ENCODE data around the gene PEF1. TPM values are rescaled to one million over a fixed set of nuclear protein-coding genes. Genes with fewer than 3 reads are reported as not detected.

Gene PEF1
- total and polyA plus RNA-seq, 2 donors (not counting 1 experiment from before 2014, with no cell fraction given), result 36.7 to 49.4 TPM

DNA sequence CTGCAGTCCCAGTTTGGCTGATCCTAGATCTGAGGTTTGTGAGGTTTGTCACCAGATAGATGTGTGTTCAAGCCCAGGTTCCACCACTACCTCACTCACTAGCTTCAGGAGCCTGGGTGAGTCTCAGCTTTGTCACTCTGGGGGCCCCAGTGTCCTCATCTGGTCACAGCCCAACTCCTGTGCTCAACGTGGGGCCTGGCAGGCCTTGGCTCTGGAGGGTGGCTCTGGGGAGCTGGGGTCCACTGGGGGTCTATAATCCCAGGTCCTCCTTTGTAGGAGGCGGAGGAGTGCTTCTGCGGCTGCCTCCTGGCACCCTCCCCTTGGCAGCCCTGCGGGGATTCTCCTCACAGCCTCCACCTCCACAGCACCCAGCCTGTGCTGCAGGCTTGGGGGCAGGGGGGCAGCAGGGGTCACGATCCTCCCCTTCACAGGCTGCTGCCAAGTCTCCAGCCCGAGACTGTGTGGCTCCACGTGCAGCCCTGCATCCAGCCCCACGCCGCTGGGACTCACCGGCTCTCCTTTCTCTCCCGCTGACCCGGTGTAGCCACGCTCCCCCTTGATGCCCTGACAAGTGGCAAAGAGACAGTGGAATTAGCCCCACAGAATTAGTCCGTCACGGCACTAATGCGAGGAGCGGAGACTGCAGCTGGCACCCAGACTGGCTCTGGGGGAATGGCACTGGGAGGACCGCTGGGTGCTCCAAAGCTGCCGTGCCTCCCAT lies 22.5 kb upstream of the PEF1 start:
- Histone ChIP-seq H3K79me2 (ENCODE audit: control insufficient read depth, insufficient read depth, low read length) (no peaks in the 10 kb centered on the region), H3K27me3 (replicated peaks in 1 of 4; ENCODE audit: control extremely low read depth in 1 of 4, control insufficient read depth in 3 of 4, insufficient read depth in 4 of 4, low read length in 3 of 4) (peaks cover 0 to 28% (median 9%) of the 10 kb centered on the region in 4 experiments), H3K4me3 (ENCODE audit: control extremely low read depth in 1 of 5, extremely low read depth in 1 of 5, insufficient read depth in 1 of 5, low read depth in 2 of 5, low read length in 4 of 5) (no peak overlapping the region), H3K9me3 (ENCODE audit: control extremely low read depth in 1 of 3, control insufficient read depth in 2 of 3, insufficient read depth in 1 of 3, low read length in 2 of 3) (no peaks in the 10 kb centered on the region), H3K4me1 (ENCODE audit: control insufficient read depth in 2 of 2, insufficient read depth in 2 of 2, low read length in 2 of 2) (peaks cover 10 to 12% of the 10 kb centered on the region in 2 donors), H4K20me1 (ENCODE audit: control insufficient read depth, insufficient read depth, low read length, poor library complexity, severe bottlenecking) (no peaks in the 10 kb centered on the region), H2AFZ (ENCODE audit: insufficient read depth, low read depth, low read length, poor library complexity, severe bottlenecking) (no peak overlapping the region), H3K36me3 (replicated peaks in 1 of 2; ENCODE audit: control extremely low read depth in 1 of 2, control insufficient read depth in 1 of 2, extremely low read depth in 1 of 2, insufficient read depth in 2 of 2, low read length in 1 of 2) (no peaks in the 10 kb centered on the region), H3K27ac (ENCODE audit: low read length in 2 of 2) (no peak overlapping the region), H3K4me2 (replicated peaks; ENCODE audit: low read depth, low read length, poor library complexity, severe bottlenecking) (no peak overlapping the region), H3K9ac (ENCODE audit: low read length) (no peak overlapping the region)
- TF ChIP-seq EZH2 (IDR thresholded peaks at IDR 0.05; ENCODE audit: borderline replicate concordance, insufficient read depth, low read depth, low read length, poor library complexity, severe bottlenecking), result no peak
- TF ChIP-seq, protein P1, sequence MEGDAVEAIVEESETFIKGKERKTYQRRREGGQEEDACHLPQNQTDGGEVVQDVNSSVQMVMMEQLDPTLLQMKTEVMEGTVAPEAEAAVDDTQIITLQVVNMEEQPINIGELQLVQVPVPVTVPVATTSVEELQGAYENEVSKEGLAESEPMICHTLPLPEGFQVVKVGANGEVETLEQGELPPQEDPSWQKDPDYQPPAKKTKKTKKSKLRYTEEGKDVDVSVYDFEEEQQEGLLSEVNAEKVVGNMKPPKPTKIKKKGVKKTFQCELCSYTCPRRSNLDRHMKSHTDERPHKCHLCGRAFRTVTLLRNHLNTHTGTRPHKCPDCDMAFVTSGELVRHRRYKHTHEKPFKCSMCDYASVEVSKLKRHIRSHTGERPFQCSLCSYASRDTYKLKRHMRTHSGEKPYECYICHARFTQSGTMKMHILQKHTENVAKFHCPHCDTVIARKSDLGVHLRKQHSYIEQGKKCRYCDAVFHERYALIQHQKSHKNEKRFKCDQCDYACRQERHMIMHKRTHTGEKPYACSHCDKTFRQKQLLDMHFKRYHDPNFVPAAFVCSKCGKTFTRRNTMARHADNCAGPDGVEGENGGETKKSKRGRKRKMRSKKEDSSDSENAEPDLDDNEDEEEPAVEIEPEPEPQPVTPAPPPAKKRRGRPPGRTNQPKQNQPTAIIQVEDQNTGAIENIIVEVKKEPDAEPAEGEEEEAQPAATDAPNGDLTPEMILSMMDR (IDR thresholded peaks at IDR 0.05), result no peak
- ATAC-seq (ENCODE audit: low read depth) (no peak), DNase-seq (no peak)
- ChIA-PET CTCF (interaction anchor here (1.1 to 10.8 kb wide), 2 partner anchors 16 to 123 kb away, joined by 3 to 184 read pairs; no protein-coding TSS in a partner anchor), POLR2A (no interaction called here)
- Mint-ChIP-seq H3K27me3 (peaks cover 33% of the 10 kb centered on the region), H3K9me3 (ENCODE audit: insufficient read depth) (no peaks in the 10 kb centered on the region), H3K4me3 (no peak overlapping the region), H3K27ac (no peak overlapping the region), H3K4me1 (peaks cover 10% of the 10 kb centered on the region)
- intact Hi-C loops (cut with micrococcal nuclease), result no loop called here
- WGBS (ENCODE audit: insufficient coverage), result 92% methylated on average over 19 of the region's 19 CpGs
